Spleen (tissue), 11 donors: ENCODE measurements around the gene STIM1. TPM values are rescaled to one million over a fixed set of nuclear protein-coding genes. Genes with fewer than 3 reads are reported as not detected.

ENCODE experiments used
- DNase-seq: peaks from one replicate; pipeline ENCODE4 v3.0.0-alpha.2; 2020
- H3K27ac ChIP-seq, 8 donors: fragments of 200-600 bp; sonication (generic) in 7 of 8; 1 replicate in 4 of 8; 2 replicates in 4 of 8; pipeline versions ENCODE4 v1.5.0 to v1.8.0; 2016 to 2021; ENCODE audit warnings: inconsistent platforms in 4 of 8, mild to moderate bottlenecking in 4 of 8, moderate library complexity in 1 of 8
- H3K27me3 ChIP-seq, 7 donors: fragments of 200-600 bp; sonication (generic) in 6 of 7; replicated peaks in 1 of 7; 1 replicate in 4 of 7; 2 replicates in 3 of 7; pipeline versions ENCODE4 v1.5.0 to v1.8.0; 2016 to 2021; ENCODE audit warnings: inconsistent platforms in 3 of 7, mild to moderate bottlenecking in 1 of 7
- H3K36me3 ChIP-seq, 6 donors: fragments of 200-600 bp; sonication (generic) in 5 of 6; 1 replicate in 4 of 6; 2 replicates in 2 of 6; pipeline versions ENCODE4 v1.5.0 to v1.8.0; 2016 to 2021; ENCODE audit warnings: inconsistent platforms in 2 of 6
- H3K4me1 ChIP-seq, 6 donors: fragments of 200-600 bp; sonication (generic) in 5 of 6; 1 replicate in 3 of 6; 2 replicates in 3 of 6; pipeline versions ENCODE4 v1.5.0 to v1.8.0; 2016 to 2021; ENCODE audit warnings: inconsistent platforms in 3 of 6
- H3K4me3 ChIP-seq, 8 donors: fragments of 200-600 bp; sonication (generic) in 7 of 8; 1 replicate in 4 of 8; 2 replicates in 4 of 8; pipeline versions ENCODE4 v1.5.0 to v1.8.0; 2016 to 2021; ENCODE audit warnings: inconsistent platforms in 4 of 8, mild to moderate bottlenecking in 4 of 8, moderate library complexity in 2 of 8
- H3K9me3 ChIP-seq, 8 donors: fragments of 200-600 bp; sonication (generic) in 7 of 8; 1 replicate in 4 of 8; 2 replicates in 4 of 8; pipeline versions ENCODE4 v1.5.0 to v1.8.0; 2016 to 2021; ENCODE audit warnings: inconsistent platforms in 4 of 8
- POLR2A ChIP-seq, 3 donors: fragments of 450-650 bp; IDR thresholded peaks; one replicate each; pipeline ENCODE4 v1.5.1; 2017; ENCODE audit warnings: antibody characterized with exemption in 3 of 3, mild to moderate bottlenecking in 1 of 3
- POLR2AphosphoS5 ChIP-seq, 3 donors: sonication (generic); formaldehyde crosslinking; IDR thresholded peaks; one replicate each; pipeline ENCODE4 v1.5.1; 2017; ENCODE audit warnings: antibody characterized with exemption in 3 of 3
- WGBS, 5 donors: extraction: QIAGEN DNeasy Blood & Tissue Kit in 3 of 5; methylation state at CpG; one replicate each; pipeline versions ENCODE4 v1.1.5 to v1.1.7; 2013 to 2018; 5-methylcytosine and 5-hydroxymethylcytosine counted together
- intact Hi-C: fragments of 100-400 bp; cut with DNase I; formaldehyde crosslinking; loops from one replicate; pipeline ENCODE4 v1.15.0; 2023; ENCODE audit warnings: low total_unique reads
- polyA plus RNA-seq, 3 donors: library from polyadenylated mRNA; stranded (reverse); fragments of 200-250 nt; gene quantifications; one replicate each; pipeline ENCODE4 v1.2.1, GENCODE V29; 2013
- total RNA-seq, 7 donors: library from RNA; depleted of rRNA in 3 of 7; stranded (reverse); fragments of >200 nt in 3 of 7; fragmentation: NEBNext Ultra II Directional in 4 of 7; extraction: Animal tissue kit (Norgen Biotek cat#: 25700) in 4 of 7; gene quantifications; one replicate each; pipeline versions ENCODE4 v1.1.0 to v1.2.1, GENCODE V29; 2016 to 2021
- TF ChIP-seq, protein P1 (sequence below), 11 experiments: fragments of 200-600 bp in 7 of 11; fragments of 450-650 bp in 4 of 11; sonication (generic) in 4 of 11; IDR thresholded peaks in 8 of 11; conservative IDR thresholded peaks in 3 of 11; 1 replicate in 7 of 11; 2 replicates in 4 of 11; pipeline versions ENCODE4 v1.4.0 to v1.8.0; 2016 to 2021; ENCODE audit warnings: antibody characterized with exemption in 11 of 11, inconsistent platforms in 4 of 11, mild to moderate bottlenecking in 1 of 11
- donor health status: healthy with polysubstance abuse.
- donor health status: DM: no; HTN: no; CAD: no; lungs with moderate emphysema.
- donor health status: DM: no; HTN: no; CAD: no.
- donor health status: Bipolar disorder and iron deficiency.
- donor health status: healthy.
- donor health status: DM: no; HTN: no; CAD: no.
- donor health status: DM: yes; HTN: yes; CAD: no.

The STIM1 gene
- total and polyA plus RNA-seq, 10 donors, result 13.0 to 85.2 (median 58.0) TPM

DNA sequence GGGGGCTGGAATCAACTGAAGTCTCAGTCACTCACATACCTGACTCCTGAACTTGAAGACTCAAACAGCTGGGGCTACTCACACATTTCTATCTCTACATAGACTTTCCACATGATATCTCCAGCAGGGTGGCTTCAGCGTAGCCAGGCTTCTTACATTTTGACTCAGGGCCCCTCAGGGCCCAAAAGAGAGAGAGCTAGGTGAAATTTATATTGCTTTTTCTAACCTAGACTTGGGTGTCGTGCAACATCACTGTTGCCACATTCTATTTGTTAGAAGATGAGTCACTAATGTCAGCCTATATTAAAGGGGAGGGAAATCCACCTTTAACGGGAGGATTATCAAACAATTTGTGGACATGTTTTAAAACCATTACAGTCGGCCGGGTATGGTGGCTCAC lies 167.2 kb downstream of the STIM1 start:
- Histone ChIP-seq H3K27ac (no peak overlapping the region), H3K4me3 (no peak overlapping the region), H3K36me3 (peaks cover 0 to 55% (median 4%) of the 10 kb centered on the region in 6 donors), H3K27me3 (no peaks in the 10 kb centered on the region), H3K9me3 (peaks cover 0 to 15% (median 0%) of the 10 kb centered on the region in 8 donors), H3K4me1 (peaks cover 0 to 39% (median 11%) of the 10 kb centered on the region in 6 donors)
- 90 to 97% (median 94%) methylated on average over 5 of the region's 5 CpGs for WGBS, 5 donors
- TF ChIP-seq POLR2A (IDR thresholded peaks at IDR 0.05) (no peak), POLR2AphosphoS5 (IDR thresholded peaks at IDR 0.05) (no peak)
- TF ChIP-seq, protein P1, sequence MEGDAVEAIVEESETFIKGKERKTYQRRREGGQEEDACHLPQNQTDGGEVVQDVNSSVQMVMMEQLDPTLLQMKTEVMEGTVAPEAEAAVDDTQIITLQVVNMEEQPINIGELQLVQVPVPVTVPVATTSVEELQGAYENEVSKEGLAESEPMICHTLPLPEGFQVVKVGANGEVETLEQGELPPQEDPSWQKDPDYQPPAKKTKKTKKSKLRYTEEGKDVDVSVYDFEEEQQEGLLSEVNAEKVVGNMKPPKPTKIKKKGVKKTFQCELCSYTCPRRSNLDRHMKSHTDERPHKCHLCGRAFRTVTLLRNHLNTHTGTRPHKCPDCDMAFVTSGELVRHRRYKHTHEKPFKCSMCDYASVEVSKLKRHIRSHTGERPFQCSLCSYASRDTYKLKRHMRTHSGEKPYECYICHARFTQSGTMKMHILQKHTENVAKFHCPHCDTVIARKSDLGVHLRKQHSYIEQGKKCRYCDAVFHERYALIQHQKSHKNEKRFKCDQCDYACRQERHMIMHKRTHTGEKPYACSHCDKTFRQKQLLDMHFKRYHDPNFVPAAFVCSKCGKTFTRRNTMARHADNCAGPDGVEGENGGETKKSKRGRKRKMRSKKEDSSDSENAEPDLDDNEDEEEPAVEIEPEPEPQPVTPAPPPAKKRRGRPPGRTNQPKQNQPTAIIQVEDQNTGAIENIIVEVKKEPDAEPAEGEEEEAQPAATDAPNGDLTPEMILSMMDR (IDR thresholded peaks at IDR 0.05 in 8 of 11, conservative IDR thresholded peaks at IDR 0.05 in 3 of 11), result no peak
- intact Hi-C loops, result no loop called here
- no peak for DNase-seq

DNA sequence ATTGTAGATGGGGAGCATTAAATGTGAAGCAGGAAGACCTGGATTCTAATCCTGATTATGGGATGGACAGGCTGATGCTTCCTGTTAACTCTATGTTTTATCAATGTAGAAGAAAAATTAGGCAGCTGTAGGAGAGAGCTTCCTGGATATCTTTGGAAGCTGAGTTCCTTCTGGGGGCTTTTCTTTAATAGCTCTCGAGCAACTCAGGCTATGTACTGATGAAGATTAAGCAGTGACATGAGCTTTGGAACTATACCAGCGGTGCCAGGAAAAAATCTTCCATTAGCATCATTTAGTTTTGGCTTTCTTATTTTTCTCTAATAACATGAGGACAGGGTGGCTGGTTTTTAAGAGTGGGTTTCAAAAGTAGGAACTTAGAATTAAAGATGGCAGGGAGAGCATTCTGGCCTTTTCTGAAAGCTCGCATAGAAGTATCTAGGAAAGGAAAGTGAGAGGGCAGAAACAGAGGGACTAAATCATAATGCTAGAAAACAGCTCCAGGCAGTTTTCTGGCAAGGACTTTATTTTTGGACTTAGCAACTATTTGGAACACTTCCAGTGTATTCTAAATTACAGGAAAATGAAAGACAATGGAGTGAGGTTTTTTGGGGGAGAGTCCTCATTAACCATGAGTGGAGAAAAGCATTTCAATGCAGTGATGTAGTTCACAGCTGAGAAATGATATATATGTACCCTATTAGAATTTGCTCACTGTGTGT lies 169.9 kb downstream of the STIM1 start:
- Histone ChIP-seq H3K9me3 (peaks cover 0 to 15% (median 0%) of the 10 kb centered on the region in 8 donors), H3K36me3 (peaks cover 0 to 76% (median 4%) of the 10 kb centered on the region in 6 donors), H3K4me1 (peaks cover 0 to 32% (median 11%) of the 10 kb centered on the region in 6 donors), H3K4me3 (no peak overlapping the region), H3K27ac (peak overlapping the region; percentile 14 to 64 (median 52)), H3K27me3 (no peaks in the 10 kb centered on the region)
- TF ChIP-seq, protein P1 (IDR thresholded peaks at IDR 0.05 in 8 of 11, conservative IDR thresholded peaks at IDR 0.05 in 3 of 11), result no peak
- TF ChIP-seq POLR2AphosphoS5 (IDR thresholded peaks at IDR 0.05) (no peak), POLR2A (IDR thresholded peaks at IDR 0.05) (no peak)
- intact Hi-C loops, result no loop called here
- WGBS, 5 donors, result 57 to 83% (median 63%) methylated on average over 3 of the region's 3 CpGs
- no peak for DNase-seq

DNA sequence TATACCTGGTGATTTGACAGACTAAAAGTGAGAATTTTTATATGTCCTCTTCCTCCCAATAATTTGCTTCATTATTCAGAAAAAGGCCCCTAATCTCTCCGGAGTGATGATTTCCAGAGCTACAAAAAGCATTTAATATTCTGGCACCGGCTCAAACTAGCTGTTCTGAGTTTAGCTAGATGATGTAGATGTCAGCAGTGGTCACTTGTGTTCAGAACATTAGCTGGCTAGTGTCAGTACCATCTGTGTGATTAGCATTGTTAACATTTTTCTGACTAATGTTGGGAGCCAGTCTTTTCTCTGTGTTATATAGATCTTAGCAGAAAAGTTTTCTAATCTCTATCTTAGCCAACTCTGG lies 170.5 kb downstream of the STIM1 start:
- DNase-seq, result no peak
- Histone ChIP-seq H3K9me3 (peaks cover 0 to 15% (median 0%) of the 10 kb centered on the region in 8 donors), H3K27me3 (no peaks in the 10 kb centered on the region), H3K27ac (peak overlapping the region; percentile 14 to 64 (median 52)), H3K4me1 (peaks cover 0 to 31% (median 11%) of the 10 kb centered on the region in 6 donors), H3K36me3 (peaks cover 0 to 76% (median 4%) of the 10 kb centered on the region in 6 donors), H3K4me3 (no peak overlapping the region)
- TF ChIP-seq, protein P1 (IDR thresholded peaks at IDR 0.05 in 8 of 11, conservative IDR thresholded peaks at IDR 0.05 in 3 of 11), result no peak
- TF ChIP-seq POLR2A (IDR thresholded peaks at IDR 0.05) (no peak), POLR2AphosphoS5 (IDR thresholded peaks at IDR 0.05) (no peak)
- intact Hi-C loops, result no loop called here
- 47 to 77% (median 73%) methylated on average over 2 of the region's 2 CpGs for WGBS, 5 donors

DNA sequence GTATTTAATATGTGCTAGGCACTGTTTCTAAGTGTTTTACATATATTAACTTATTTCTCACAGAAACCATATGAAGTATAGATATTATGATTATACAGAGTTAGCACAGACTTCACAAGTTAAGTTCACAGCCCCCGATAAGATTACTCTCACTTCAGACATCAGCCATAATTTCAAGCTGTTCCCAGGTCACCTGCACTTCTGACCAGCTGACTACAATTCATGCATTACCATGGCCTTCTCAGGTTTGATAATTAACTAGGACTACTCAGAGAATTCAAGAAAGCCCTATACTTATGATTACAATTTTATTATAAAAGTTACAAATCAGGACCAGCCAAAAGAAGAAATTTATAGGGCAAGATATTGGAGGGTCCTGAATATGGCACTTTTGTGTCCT lies 170.9 kb downstream of the STIM1 start:
- WGBS, 5 donors, result 81 to 90% (median 86%) methylated on average over 1 of the region's 1 CpG
- Histone ChIP-seq H3K27ac (peak overlapping the region in 6 of 8 donors; percentile 20 to 64 (median 54)), H3K9me3 (peaks cover 0 to 15% (median 0%) of the 10 kb centered on the region in 8 donors), H3K4me1 (peaks cover 0 to 31% (median 11%) of the 10 kb centered on the region in 6 donors), H3K27me3 (no peaks in the 10 kb centered on the region), H3K36me3 (peaks cover 0 to 76% (median 4%) of the 10 kb centered on the region in 6 donors), H3K4me3 (no peak overlapping the region)
- DNase-seq, result no peak
- no peak for TF ChIP-seq POLR2A (IDR thresholded peaks at IDR 0.05)
- TF ChIP-seq, protein P1 (IDR thresholded peaks at IDR 0.05 in 8 of 11, conservative IDR thresholded peaks at IDR 0.05 in 3 of 11), result no peak
- TF ChIP-seq POLR2AphosphoS5 (IDR thresholded peaks at IDR 0.05), result no peak
- intact Hi-C loops, result no loop called here
